ENCODE results near the gene NAALADL2.

NAALADL2 gene

DNA sequence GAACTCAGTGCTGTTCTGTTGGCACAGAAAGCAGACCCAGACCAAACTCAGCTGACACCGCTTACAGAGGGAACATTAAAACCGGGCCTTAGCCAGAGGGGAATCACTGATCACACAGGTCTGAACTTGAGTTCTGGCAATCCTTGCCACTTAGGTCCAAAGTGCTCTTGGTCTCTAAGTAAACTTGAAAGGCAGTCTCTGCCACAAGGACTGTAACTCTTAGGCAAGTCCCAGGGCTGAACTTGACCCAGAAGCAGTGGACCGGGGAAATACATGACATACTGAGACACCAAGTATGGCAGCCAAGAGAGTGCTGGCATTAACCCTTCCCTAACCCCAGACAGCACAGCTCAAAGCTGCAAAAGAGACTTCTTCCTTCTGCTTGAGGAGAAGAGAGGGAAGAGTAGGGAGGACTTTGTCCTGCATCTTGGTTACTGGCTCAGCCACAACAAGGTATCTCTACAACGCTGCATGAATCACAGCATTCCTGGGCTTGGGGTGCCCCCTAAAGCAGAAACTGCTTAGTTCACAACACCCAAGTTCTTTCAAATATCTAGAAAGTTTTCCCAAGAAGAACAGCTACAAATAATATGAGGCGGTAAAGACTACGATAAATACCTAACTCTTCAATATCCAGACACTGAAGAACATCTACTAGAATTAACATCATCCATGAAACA lies 32.5 kb downstream of the NAALADL2 start:
- no peak for DNase-seq

DNA sequence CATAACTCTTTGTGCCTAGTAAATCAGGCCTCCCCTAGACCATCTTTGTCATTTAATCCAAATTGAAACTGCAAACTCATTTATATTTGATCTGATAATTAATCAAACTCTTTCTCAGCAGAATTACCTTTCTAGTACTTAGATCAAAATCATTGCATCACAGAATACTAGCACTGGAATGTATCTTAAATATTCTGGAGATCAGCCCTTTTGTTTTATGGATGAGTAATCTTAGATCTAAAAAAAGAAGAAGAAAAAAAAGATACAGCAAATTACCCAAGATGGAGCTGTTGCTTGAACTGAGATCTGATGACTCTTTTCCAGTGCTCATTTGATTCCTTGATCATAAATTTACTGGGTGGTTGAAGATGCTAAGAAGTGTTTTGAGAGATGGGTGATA lies 47.9 kb downstream of the NAALADL2 start:
- DNase-seq = no peak

DNA sequence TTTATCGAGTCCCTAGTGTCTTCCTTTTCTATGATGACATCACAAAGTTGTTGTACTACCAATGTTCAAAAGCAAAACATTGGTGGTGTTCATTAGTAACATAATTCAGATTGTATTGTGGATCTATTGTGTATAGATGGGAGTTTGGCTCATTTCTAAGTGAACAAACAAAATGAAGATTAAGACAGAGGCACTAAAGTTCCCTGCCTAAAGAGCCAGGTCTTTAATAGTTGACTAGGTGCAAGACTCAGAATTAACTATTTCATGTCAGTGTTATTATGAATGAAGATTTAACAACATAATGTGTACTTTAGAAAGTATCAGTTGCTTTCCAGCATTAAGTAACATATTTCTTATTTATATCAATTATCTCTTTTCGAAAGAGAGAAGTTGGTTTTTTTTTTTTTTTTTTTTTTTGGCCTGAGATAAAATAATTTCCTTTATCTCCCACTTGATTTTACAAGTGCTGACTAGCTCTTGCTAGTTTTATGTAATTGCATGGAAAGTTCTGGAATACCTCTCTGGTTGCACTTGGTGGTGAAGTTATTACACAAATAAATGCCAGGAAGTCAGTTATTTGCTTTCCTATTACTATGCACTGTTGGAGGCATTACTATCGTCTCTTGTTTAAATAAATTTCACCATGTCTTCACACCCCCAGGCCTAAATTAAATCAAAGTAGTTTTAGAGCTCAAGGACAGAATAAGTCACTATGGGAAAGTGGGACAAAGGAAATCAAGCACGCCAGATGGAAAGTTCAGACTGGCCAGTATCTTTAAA lies 48.7 kb downstream of the NAALADL2 start:
- no peak for DNase-seq

GRCh38 chr3:174931473-174932353 lies 72.6 kb downstream of the NAALADL2 start:
- no peak for DNase-seq

DNA sequence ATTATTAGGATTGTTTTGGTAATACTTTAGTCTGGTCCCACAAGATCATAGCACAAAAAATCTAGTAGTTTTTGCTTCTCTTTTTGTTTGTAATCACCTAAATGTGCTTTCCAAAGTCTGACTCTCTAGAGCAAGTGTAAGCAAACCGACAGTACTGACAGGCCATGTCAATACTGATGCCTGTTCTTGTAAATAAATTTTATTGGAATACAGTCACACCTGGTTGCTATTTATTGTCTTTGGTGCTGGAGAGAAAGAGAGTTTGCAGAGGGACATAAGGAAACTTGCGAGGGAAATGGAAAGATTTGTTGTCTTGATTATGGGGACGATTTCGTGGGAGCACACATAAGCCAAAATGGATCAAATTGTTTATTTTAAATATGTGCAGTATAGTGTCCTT lies 77.5 kb downstream of the NAALADL2 start:
- DNase-seq = no peak

- DNase-seq = no peak
These were observed 78.3 kb downstream of the NAALADL2 start for GRCh38 chr3:174937478-174937877.

GRCh38 chr3:174938102-174938501 lies 79.0 kb downstream of the NAALADL2 start:
- DNase-seq = no peak

- DNase-seq = no peak
These were observed 81.0 kb downstream of the NAALADL2 start for GRCh38 chr3:174940151-174940550.

DNA sequence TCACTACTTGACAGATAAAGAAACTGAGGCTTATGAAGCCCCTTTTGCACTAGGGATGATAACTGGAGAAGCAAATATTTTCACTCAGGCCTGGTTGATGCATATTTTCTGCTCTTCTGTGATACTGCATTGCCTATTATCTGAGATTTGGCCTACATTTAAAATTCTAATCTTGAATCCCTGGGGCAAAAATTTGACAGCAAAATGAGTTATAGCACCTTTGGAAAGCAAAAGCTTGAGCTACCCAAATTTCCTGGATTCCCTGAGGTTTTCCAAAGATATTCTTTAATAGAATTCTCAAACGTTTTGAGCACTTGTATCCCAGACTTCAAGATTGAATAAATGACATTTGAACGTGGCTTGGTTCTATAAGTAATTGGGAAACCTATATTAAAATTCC lies 86.1 kb downstream of the NAALADL2 start:
- no peak for DNase-seq

DNA sequence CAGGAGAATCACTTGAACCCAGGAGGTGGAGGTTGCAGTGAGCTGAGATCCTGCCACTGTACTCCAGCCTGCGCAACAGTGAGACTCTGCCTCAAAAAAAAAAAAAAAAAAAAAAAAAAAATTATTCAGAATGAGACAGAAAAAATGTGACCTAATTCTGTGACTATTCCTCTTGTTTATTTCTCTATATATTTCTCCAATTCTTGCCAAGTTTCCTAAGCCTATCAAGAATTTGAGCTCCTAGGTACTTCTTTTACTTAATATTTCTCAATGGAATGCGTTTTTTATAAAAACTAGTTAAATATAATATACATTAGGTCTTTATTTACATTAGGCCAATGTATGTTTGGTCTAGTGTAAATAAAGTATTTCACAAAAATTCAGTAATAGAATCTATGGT lies 86.8 kb downstream of the NAALADL2 start:
- no peak for DNase-seq

DNA sequence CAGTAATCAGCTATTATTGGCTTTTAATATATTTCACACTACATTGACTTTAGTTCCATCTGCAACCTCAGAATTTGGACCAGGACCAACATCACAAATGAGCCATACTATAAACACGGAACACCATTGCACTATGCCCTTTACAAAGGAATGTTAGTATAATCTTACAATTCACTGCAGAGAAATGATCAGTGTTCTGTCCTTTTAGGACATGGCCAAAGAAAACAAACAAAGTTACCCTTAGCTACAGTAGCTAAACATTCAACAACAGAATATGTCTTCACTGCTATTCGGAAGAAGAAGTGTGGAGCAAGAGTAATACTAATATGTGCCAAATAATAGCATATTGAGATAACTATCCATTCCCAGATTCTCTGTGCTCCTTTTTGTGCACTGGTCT lies 90.4 kb downstream of the NAALADL2 start:
- no peak for DNase-seq

GRCh38 chr3:174951034-174951433 lies 91.9 kb downstream of the NAALADL2 start:
- no peak for DNase-seq

DNA sequence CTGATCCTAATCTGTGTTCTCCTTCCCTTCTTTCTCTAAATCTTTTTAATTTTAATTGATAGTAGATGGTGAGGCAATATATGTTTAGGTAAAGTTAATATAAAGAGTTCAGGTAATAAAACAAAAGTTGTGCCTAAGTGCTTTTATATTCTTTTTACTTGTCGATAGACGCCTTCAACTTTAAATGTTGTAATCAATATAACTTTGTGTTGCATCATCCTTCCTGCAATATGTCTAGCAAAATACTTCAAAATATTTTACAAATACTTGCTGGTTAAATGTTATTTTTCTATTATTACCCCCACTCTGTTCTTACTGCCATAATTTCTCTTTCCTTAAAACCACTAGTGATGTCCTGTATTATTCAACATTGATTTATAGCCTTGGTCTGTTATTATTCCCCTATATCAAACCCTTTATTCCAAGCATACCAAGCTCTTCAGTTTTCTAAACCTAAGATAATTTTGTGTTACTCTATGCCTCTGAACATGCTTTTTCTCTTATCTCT lies 92.4 kb downstream of the NAALADL2 start:
- DNase-seq = no peak

DNA sequence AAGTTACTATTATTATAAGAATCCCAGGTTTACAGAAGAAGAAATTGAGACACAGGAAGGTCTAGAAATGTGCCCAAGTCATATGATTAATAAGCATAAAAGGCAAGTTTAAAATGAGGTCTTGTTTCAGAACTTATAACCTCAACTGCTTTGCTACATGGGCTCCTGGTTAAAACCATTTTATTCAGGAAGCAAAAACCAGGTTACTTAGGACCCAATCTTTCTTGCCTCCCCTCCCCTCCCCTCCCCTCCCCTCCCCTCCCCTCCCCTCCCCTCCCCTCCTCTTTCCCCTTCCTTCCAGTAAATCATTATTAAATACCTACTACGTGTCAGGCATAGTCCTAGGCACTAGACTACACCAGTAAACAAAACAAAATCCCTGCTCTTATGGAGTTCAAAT lies 93.9 kb downstream of the NAALADL2 start:
- no peak for DNase-seq

DNA sequence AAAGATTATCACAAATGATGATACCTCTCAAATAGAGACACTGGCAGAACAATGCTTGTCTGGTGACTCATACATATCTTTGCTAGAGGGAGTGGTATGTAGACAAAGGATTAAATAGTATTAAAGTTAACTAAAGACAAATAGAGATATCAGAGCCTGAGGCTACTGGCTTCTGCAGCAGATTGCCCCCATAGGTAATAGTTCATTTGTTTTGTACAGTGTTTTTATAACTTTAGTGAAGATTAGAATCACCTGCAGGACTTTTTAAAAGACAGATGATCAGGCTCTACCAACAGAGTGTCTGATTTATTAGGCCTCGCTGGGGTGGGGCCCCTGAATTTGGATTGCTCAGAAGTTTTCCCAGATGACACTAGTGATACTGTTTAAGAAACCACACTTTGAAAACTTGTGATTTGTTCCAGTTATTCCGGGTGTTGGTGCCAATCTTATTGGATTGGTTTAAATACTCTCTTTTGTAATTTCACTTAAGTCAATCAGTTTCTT lies 96.4 kb downstream of the NAALADL2 start:
- no peak for DNase-seq

GRCh38 chr3:174957081-174957480 lies 97.9 kb downstream of the NAALADL2 start:
- no peak for DNase-seq

GRCh38 chr3:174957551-174958001 lies 98.4 kb downstream of the NAALADL2 start:
- DNase-seq = no peak

- no peak for DNase-seq
These were observed 99.7 kb downstream of the NAALADL2 start for GRCh38 chr3:174958671-174959328.

GRCh38 chr3:174959556-174960065 lies 100.5 kb downstream of the NAALADL2 start:
- no peak for DNase-seq

DNA sequence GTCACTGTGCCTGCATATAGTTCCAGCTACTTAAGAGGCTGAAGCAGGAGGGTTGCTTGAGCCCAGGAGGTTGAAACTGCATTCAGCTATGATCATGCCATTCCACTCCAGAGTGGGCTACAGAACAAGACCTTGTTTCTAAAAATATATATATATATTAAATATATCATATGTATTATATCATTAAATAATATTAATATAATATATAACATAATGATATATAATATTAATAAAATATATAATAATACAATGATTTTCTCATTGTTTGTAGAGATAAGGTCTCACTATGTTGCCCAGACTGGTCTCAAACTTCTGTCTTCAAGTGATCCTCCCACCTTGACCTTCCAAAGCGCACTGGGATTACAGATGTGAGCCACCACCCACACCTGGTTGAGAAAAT lies 101.8 kb downstream of the NAALADL2 start:
- DNase-seq = no peak

GRCh38 chr3:174973465-174973864 lies 114.3 kb downstream of the NAALADL2 start:
- DNase-seq = no peak

- DNase-seq = no peak
These were observed 127.6 kb downstream of the NAALADL2 start for GRCh38 chr3:174986685-174987084.
